Activated CD4-positive, alpha-beta T cell treated with anti-CD3 and anti-CD28 coated beads, Interleukin-2, Interleukin-6, amounts not matched to agents 100 ng/mL and 50 ng/mL, durations not matched to agents 16 hours and 8 hours (primary cell): ENCODE data around the gene RHOJ.
A peak's percentile ranks its signal among the peaks of the same experiment; 100 is the strongest.
"Not testable (repeated sequence)": the region's sequence is repeated elsewhere in the genome, so short reads cannot be mapped to it uniquely, and the experiment has no call there.

Experiments used
- DNase-seq: peaks from one replicate; pipeline ENCODE4 v3.0.0-alpha.2; 2020

RHOJ gene

DNA sequence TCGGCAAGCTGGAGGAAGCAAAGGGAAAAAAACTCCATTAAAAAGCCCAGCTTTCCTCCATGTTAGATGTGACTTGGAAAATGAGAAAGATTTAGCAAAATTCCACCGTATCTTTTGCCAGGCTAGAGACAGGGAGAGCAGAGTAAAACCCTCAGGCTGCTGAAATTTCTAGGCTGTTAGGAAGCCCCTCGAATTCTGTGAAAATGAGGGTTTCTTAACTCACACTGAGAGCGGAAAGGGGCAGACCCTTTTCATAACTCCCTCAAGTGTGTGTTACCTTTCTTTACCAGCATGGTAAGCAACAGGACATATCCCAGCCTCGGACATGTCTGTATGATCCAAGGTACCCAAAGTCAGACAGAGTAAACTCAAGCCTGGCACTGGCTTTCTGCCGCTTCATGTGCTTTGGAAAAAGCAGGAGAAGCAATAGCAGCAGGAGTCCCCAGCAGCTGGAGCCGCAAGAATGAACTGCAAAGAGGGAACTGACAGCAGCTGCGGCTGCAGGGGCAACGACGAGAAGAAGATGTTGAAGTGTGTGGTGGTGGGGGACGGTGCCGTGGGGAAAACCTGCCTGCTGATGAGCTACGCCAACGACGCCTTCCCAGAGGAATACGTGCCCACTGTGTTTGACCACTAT lies at the start of gene RHOJ:
Gene RHOJ (plus strand): TSS at position 37 of the 637 bp plus-strand sequence. CDS start 427 bp downstream, at position 464.
- no peak for DNase-seq

GRCh38 chr14:63155511-63156185 lies 48.6 kb upstream of the RHOJ start:
- no peak for DNase-seq

- DNase-seq: no peak
Observed at GRCh38 chr14:63157195-63157594, 47.0 kb upstream of the RHOJ start.

GRCh38 chr14:63163306-63163705 lies 40.9 kb upstream of the RHOJ start:
- no peak for DNase-seq

GRCh38 chr14:63164108-63164683 lies 40.0 kb upstream of the RHOJ start:
- DNase-seq: no peak

DNA sequence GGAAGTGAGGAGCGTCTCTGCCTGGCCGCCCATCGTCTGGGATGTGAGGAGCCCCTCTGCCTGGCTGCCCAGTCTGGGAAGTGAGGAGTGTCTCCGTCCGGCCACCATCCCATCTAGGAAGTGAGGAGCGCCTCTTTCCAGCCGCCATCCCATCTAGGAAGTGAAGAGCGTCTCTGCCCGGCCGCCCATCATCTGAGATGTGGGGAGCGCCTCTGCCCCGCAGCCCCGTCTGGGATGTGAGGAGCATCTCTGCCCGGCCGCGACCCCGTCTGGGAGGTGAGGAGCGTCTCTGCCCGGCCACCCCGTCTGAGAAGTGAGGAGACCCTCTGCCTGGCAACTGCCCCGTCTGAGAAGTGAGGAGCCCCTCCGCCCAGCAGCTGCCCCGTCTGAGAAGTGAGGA lies 39.0 kb upstream of the RHOJ start:
- DNase-seq: not testable (repeated sequence)

DNA sequence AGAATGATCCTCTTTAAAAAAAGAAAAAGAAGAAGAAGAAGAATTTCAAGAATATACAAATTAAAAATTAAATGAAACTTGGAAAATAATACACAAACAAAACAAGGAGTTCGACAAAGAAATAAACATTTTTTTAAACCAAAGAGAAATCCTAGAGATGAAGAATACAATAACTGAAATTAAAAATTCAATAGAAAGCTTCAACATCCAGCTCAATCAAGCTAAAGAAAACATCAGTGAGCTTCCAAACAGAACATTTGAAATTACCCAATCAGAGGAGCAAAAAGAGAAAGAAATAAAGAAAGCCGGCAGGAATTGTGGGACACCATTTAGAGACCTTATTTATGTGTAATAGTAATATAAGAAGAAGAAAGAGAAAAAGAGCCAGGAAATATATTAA lies 37.2 kb upstream of the RHOJ start:
- no peak for DNase-seq

DNA sequence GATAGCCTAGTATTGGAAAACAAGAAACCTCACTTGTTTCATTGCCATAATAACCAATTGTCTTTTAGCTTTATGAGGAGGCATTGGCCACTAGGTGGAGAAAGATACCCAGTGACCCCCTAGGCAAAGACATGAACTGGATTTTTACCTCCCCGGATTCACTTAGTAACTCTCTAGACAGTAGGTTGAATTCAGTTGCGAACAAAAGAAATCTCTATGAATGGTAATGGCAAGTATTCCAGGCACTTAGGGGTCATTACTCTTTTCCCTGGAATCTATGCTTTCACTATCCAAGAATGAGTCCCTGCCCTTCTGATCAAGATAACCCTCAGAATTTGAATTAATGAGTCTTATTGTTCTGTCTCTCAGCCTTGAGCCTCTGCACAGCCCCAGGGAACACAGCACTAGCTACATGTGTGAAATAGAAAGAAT lies 29.5 kb upstream of the RHOJ start:
- DNase-seq: peak; percentile 14

- DNase-seq: no peak
Observed at GRCh38 chr14:63175531-63175930, 28.7 kb upstream of the RHOJ start.

DNA sequence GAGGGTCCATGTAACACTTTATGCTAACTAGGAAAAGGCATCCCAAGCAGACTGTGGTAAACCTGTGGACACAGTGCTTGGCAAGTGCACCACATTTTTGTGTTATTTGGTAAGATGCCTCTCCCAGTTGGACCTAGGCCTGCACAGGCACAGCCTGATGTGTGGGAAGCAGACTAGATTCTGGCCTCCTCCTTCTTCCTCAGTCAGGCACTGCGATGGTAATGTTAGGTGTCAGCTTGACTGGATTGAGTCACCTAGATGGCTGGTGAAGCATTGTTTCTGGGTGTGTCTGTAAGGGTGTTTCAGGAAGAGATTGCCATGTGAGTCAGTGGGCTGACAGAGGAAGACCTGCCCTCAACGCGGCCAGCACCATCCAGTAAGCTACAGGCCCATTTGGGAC lies 25.3 kb upstream of the RHOJ start:
- DNase-seq: no peak

- no peak for DNase-seq
Observed at GRCh38 chr14:63179383-63179782, 24.9 kb upstream of the RHOJ start.

- DNase-seq: no peak
Observed at GRCh38 chr14:63180011-63180410, 24.2 kb upstream of the RHOJ start.

DNA sequence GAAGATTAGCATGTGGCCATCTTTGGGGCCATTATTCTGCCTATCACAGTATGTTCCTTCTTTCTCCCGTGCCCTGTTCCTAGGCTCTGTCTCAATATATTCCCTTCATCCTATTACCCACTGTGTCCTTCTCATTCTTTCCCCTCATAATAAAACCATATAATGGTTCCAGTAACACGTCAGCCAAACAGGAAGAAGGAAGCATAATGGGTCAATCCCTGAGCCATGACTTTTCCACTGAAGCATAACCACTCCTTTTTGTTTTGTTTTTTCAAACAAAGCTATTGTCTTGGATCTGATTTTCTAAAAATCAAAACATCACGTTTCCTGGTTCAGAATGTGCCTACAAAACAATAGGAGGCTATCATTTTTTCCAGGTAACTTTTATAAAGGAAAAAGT lies 21.3 kb upstream of the RHOJ start:
- DNase-seq: no peak

DNA sequence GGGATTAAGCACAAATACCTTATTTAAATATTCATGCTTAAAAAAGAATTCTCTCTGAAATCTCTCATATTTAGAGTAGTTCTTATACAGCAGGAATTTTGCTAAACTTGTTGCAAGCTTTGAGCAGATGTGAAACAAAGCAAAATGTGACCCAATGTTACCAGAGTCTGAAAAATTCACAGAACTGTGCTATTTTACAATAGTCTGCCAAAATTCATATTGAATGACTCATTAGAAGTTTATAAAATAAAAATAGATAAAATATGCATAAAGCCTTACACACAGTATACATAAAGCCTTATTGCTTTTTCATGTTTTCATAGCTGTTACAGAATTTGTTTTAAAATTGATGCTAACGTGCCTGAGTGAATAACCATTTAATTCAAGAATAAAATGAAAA lies 17.8 kb upstream of the RHOJ start:
- no peak for DNase-seq

DNA sequence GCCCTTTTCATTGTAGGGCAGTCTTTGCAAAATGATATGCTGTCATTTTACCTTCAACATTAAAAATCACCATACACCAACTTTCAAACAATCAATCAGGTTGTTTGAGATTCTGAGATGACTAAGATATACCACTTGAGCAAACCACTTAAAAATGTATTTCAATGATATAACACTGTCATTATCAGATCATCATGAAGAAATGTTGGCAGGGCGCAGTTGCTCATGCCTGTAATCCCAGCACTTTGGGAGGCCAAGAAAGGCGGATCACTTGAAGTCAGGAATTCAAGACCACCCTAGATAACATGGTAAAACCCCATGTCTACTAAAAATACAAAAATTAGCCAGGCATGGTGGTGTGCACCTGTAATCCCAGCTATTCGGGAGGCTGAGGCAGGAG lies 13.0 kb upstream of the RHOJ start:
- DNase-seq: no peak

DNA sequence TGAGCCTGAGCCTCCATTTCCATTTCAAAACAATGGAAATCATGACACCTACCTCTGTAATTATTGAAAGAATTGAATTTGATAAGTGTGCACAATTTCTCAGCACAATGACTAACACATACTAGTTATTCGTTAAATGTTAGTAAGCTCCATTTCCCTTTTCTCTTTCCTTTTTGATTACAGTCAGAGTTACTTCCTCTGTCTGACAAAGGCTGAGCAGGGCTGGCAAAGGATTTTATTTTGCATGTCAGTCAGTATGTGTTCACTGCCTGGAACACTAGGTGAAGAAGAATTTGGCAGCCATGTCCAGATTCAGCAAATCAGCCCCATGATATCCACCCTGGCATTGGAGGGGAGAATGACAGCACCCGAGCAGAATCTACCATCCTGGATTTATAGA lies 12.2 kb upstream of the RHOJ start:
- DNase-seq: no peak

DNA sequence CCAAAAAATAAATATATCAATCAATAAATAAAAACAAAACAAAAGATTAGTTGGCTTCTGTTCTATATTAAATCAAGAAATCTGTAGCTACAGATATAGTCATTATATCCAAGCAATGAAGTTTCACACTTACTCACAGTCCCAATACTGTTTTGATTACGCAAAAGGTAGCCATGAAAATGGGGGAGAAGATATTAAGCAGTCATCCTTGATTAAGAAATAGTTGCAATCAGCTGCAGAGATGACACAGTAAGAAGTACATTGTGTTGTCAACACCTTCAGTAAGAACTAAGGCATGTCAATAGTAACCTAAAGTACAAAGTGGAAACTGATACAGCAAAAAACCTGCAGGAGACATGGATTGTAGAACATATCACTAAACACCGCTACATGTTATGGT lies 11.0 kb upstream of the RHOJ start:
- DNase-seq: no peak

DNA sequence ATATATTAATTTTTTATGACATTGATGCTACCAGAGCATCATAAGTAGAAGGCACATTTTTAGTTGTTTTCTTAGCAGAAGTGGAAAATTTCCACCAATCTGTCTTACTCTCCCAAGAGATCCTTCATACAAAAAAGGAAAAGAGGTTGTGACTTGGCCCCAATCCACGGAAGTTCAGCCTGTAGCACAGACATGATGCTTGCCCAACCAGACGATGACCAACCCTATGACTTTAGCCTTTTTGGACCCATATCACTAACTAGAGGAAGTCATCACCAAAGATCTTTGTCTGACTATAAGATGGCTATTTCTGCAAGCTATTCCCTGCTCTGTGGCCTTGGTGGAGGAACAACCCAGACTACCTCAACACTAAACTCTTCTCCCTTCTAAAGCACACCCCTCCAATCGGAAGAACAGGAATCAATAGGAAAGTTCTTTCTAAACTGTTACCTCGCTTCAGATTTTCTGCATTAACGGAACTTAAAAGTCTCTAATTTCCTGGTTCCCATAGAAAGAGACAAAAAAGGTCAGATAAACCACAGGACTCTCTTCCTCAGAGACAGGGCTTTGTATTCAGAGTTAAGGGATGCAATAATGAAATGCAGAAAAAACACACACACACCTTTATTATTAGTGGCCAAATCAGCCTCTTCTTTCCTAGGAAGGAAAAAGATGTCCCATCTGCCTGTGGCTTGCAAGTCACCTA lies 4.1 kb upstream of the RHOJ start:
- DNase-seq: no peak

DNA sequence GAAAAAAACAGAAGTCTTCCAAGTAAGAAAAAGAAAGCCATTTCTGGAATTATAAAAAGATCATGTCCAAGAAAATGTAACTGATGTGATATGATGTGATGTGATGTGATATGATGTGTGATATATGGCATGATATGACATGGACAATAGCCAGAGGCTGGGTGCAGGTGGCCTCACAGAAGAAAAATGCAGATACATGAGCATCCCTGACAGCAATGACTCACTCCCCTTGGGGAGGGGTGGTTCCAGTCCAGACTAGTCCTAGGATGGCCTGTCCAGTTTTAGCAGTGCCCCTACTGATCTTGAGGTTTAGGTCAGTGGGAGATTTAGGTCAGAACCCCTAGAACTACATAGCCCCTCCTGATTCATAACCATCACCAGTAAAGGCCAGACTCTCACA lies 3.5 kb upstream of the RHOJ start:
- DNase-seq: no peak

DNA sequence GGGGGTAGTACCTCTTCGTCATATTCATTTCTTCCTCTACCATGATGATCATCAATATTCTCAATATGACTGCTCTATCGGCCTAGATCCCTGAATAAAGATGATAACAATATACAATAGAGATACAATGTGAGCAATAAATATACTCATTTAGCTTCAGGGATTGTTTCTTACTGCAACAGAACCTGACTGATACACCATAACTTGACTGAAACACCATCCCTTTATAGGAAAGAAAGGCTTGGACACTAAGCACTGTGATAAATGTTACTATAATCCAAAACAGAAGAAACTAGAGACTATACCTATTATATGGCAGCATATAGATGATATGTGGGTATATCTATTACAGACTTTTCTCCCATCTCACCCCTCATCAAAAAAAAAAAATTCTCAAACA lies 1.2 kb upstream of the RHOJ start:
- no peak for DNase-seq

GRCh38 chr14:63203618-63204406 lies 431 bp upstream of the RHOJ start:
- DNase-seq: no peak

- DNase-seq: no peak
Observed at GRCh38 chr14:63205044-63205575, 867 bp downstream of the RHOJ start.

- no peak for DNase-seq
Observed at GRCh38 chr14:63205866-63206265, 1.6 kb downstream of the RHOJ start.
